DMS 273 (cell line): ENCODE results near the gene ESPN.
"Not testable (repeated sequence)": the region's sequence is repeated elsewhere in the genome, so short reads cannot be mapped to it uniquely, and the experiment has no call there.

Experiments
- DNase-seq: peaks from one replicate; lab custom pipeline; 2025; ENCODE audit not compliant: unreplicated experiment; lab: John Stamatoyannopoulos, UW

The ESPN gene

DNA sequence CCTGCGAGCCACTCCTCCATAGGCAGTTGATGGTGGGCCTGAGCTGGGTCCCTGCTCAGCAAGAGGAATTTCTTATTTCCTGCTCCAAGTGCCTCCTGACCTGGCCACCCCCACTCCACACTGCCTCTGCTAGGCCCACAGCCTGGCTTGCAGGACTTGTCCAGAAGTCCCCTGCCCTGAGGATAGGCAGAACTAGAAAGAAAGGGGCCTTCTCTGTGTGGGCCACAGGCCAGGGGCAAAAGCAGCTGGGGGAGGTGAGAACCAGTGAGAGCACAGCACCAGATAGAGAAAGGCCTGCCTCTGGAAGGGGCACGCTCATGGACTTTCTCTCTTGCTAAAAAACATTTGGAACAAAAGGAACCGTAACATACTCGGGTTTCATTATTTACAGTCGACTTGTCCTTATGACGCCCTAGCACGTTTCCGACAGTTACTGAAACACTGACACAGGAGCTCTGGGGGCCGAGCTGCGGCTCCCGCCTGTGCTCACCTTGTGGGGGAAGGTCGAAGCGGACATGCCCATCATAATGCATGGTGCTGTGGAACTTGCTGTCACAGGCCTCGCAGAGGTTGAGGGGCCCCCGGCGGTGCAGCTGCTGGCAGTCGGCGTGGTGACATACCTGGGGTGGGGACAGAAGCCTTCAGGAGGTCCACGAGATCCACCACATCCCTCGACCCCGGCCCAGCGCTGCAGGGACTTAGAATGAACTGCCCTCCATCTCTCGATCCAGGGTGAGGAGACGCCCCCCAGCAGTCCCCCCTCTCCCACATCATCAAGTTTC, 52.7 kb downstream of the ESPN start:
- DNase-seq: no peak

DNA sequence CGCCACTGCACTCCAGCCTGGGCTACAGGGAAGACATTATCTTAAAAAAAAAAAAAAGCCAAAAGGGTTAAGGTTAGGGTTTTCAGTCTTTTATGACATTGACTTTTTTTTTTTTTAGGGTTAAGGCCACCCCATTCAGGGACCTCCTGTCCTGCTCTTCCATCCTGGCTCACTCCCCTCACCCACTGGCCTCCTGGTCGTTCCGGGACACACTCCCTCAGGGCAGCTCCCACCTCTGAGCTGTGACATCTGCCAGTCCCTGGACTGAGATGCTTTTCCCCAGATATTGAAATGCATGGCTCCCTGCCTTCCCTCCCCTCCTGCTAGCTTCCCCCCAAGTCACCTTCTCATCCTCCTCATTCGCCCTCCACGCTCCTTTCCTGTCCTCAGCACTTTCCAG, 57.2 kb downstream of the ESPN start:
- DNase-seq: no peak

DNA sequence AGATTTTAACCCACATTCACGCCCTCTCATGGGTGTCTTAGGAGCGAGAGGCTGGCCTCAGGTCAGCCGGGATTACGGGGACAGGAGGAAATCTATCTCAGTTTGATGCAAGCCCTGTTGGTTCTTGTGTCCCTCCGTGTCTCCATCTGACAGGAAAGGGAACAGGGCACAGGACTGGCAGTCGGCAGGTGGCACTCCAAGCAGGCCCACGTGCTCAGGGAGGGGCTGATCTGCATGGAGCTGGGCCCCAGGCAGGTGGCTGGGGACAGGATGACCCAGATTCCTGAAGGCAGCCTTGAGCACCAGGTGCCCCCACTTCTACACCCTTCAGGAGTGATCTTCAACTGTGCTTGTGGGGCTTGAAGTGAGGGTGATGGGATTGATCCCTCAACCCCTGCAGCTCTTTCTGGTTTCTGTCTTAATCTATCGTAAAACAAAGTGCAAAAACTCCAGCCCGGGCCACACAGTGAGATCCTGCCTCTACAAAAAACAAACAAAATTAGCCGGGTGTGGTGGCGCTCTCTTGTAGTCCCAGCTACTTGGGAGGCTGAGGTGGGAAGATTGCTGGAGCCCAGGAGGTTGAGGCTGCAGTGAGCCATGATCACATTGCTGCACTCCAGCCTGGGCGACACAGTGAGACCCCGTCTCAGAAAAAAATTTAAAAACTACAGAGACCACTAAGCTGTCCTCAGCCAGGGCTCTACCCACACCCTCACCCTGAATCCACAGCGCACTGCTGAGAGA, 58.6 kb downstream of the ESPN start:
- DNase-seq: peak; percentile 39

GRCh38 chr1:6483761-6484117, 59.2 kb downstream of the ESPN start:
- DNase-seq: no peak

DNA sequence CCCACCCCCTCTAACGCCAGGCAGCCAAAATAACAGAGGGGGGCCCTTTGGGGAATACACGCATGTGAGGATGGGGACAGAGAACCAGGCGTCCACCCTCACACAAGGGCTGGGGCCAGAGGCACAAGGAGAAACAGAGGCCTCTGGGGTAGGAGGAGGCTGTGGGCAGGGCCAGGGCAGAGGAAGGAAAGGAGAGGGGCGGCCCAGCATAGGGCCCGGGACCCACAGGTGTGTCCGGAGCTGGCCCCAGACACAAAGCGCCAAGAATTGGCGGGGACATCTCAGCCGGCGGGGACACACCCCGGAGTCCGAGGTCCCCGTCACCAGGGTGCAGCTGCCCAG, 60.2 kb downstream of the ESPN start:
- no peak for DNase-seq

- DNase-seq: no peak
These were observed 60.9 kb downstream of the ESPN start for GRCh38 chr1:6485168-6486101.

GRCh38 chr1:6486433-6487011, 61.9 kb downstream of the ESPN start:
- DNase-seq: peak; percentile 96

DNA sequence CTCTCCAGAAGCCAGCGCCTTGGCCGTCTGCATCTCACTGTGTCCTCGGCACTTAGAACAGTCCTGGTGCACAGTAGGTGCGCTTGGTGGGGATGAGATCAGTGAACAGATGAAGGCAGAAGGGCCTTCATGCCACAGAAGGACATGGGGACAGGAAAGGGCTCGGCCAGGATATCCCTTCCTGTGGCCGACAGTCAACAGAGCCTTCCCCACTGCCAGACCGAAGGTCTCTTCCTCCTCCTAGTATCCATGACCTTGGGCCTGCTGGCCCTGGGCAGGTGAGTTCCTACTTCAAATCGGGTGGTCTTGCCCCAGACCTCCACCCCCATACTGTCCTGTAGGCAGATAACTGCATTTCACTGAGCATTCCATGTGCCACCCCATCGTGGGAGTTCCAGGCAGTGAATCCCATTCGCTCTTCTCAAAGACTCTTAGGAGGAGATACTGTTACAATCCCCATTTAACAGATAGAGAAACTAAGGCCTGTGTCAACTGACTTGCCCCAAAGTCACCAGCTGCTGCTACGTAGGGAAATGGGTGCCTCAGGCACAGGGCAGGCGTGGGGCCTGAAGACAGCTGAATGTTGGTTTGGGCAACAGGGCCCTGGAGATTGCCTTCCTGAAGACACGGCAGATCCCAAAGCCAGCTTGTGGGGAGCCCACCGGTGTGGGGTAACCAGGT, 63.4 kb downstream of the ESPN start:
- no peak for DNase-seq

- peak; percentile 53 for DNase-seq
These were observed 64.2 kb downstream of the ESPN start for GRCh38 chr1:6488602-6489382.

GRCh38 chr1:6489383-6489765, 64.8 kb downstream of the ESPN start:
- DNase-seq: no peak

DNA sequence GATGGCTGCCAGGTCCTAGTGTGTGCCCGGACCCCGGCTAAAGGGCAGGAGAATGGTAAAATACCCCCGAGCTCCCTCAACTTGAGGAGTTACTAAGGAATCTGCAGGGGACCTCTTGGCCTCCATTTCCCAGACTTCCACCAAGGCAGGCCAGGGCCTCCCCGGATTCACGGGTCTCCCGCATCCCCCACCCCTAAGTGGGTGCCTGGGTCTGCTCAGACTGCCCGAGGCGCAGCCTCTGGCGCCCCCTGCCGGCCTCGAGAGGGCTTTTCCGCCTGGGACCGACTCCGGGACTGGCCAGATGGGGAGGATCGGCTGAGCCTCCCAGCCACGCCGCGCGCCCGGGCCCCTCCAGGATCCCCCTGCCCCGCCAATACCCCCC, 65.2 kb downstream of the ESPN start:
- DNase-seq: peak; percentile 92

DNA sequence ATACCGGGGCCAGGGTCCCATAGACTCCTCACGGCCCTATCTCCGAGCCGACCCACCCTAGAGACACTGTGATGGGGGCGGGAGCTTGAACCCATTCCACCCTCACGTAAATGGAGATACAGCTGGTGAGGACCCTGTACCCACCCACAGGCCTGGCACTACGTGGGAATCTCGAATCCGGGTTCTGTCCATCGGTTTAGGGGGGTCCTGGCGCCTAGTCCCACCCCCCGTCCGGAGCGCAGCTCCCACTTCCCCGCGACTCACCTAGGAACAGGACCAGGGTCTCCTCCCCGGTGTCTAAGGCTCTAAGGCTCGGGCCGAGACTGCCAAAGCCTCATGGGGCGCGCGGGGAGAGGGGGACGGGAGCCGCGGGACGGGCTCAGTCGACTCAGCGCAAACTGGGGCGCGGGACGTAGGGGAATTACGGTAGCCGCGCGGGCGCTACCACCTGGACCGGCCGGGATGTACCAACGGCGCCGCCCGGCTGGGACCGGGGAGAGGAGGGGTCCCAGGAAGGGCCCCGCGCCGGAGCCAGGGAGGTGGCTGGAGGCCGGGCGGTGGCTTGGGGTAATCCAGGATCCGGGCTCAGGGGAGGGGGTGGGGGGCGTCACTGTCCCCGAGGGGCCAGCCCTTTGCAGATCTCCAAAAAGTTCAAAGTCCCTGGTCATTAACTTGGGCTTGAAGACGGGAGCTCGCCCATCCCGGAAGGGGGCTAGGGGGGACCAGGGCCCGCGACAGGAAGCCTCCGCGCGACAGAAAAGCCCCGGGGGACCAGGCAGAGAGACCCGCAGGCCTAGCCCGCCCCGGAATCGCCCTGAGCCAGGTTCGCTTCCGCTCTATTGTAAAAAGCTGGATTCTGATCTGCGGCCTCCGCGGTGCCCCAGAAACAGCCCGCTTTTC, 65.9 kb downstream of the ESPN start:
- peak; percentile 94 for DNase-seq

- no peak for DNase-seq
These were observed 66.5 kb downstream of the ESPN start for GRCh38 chr1:6491081-6491449.

DNA sequence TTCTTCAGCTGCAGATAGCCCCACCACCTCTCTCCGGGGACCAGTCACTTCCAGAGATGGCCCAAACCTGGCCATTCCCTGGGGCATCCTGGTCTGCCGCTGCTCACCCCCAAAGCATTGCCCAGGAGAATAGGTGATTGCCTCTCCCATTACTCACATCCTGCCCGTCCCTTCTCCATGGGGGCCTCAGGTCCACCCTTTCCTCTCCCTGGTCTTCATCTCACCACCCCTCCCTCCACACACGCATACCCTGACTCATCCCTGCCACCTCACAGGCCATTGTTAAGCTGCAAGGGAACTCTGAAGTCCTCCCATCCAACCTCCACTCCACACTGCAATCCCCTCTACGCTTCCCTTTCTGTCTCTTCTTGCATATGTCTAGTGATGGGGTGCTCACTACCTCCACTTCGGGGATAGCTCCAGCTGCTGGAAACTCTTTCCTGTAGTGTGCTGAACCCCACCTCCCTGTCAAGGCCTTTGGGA, 66.9 kb downstream of the ESPN start, which contains the start of gene PLEKHG5:
PLEKHG5 (minus strand) TSS at position 188 of the 483 bp plus-strand sequence. CDS start 14,096 bp downstream, outside the sequence.
- no peak for DNase-seq

DNA sequence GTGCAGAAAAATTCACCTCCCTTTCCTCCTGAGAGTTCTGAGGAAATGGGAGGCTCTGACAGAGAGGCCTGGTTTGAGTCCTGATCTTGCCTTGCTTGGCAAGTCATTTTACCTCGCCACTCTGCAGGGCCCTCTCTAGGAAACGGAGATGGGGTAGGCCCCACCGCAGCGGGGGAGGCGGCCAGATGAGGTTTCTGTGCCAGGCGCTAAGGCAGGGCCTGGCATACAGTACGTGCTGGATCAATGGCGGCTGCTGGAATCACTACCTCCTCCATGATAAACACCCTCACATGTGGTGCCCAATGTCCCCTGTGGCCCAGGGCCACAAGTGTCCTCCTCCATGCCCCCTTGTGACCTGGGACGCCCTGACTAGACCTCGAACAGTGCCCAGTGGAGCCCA, 67.4 kb downstream of the ESPN start:
- peak; percentile 46 for DNase-seq

- DNase-seq: not testable (repeated sequence)
These were observed 69.3 kb downstream of the ESPN start for GRCh38 chr1:6493834-6494223.

GRCh38 chr1:6494627-6495026, 70.1 kb downstream of the ESPN start:
- no peak for DNase-seq

DNA sequence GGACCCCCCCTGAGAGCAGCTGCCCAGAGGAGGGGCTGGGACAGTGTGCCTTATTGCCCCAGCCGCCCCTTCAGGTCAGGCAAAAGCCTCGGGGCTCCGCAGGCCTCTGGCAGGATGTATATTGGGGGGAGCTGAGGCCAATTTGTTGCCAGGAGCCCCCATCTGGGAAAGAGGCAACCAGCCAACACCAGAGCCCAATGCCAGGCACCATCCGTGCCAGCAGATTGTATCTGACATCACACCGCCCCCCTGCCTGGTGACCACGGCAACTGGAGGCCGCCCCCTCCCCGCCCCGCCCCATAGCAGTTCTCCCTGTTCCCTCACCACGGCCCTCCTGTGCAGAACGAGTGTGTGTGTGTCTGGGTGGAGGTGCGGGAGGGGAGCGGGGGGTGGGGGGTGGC, 70.5 kb downstream of the ESPN start:
- DNase-seq: peak; percentile 93
